ENCODE data around the gene YPEL1. TPM values are rescaled to one million over a fixed set of nuclear protein-coding genes. Genes with fewer than 3 reads are reported as not detected.

YPEL1 gene
- total and polyA plus RNA-seq, 2 of the 13 experiments (the other 11 are each of a cell fraction or from before 2014, with no cell fraction given), result 0.33 to 2.5 TPM

- TF ChIP-seq SSRP1 (CRISPR knock-in tag; IDR thresholded peaks at IDR 0.05) (no peak), ZNF616 (CRISPR knock-in tag; IDR thresholded peaks at IDR 0.05; ENCODE audit: low read depth) (no peak), ZNF121 (CRISPR knock-in tag; IDR thresholded peaks at IDR 0.05) (0 out of 2 replicates have a peak, but pooled peaks have one; percentile 10), FOXM1 (CRISPR knock-in tag; IDR thresholded peaks at IDR 0.05) (no peak), E2F5 (CRISPR knock-in tag; conservative IDR thresholded peaks at IDR 0.05) (no peak), ISX (CRISPR knock-in tag; conservative IDR thresholded peaks at IDR 0.05) (no peak), KIAA2018 (CRISPR knock-in tag; IDR thresholded peaks at IDR 0.05; ENCODE audit: borderline replicate concordance) (no peak), SOX6 (IDR thresholded peaks at IDR 0.05) (no peak), SOX6 (CRISPR knock-in tag; IDR thresholded peaks at IDR 0.05) (peak; percentile 85), ZNF800 (CRISPR knock-in tag; IDR thresholded peaks at IDR 0.05) (no peak), ZNF710 (CRISPR knock-in tag; IDR thresholded peaks at IDR 0.05; ENCODE audit: borderline replicate concordance) (peak; percentile 58; the same call in 1 of the 2 replicates)
- TF ChIP-seq, protein P1, sequence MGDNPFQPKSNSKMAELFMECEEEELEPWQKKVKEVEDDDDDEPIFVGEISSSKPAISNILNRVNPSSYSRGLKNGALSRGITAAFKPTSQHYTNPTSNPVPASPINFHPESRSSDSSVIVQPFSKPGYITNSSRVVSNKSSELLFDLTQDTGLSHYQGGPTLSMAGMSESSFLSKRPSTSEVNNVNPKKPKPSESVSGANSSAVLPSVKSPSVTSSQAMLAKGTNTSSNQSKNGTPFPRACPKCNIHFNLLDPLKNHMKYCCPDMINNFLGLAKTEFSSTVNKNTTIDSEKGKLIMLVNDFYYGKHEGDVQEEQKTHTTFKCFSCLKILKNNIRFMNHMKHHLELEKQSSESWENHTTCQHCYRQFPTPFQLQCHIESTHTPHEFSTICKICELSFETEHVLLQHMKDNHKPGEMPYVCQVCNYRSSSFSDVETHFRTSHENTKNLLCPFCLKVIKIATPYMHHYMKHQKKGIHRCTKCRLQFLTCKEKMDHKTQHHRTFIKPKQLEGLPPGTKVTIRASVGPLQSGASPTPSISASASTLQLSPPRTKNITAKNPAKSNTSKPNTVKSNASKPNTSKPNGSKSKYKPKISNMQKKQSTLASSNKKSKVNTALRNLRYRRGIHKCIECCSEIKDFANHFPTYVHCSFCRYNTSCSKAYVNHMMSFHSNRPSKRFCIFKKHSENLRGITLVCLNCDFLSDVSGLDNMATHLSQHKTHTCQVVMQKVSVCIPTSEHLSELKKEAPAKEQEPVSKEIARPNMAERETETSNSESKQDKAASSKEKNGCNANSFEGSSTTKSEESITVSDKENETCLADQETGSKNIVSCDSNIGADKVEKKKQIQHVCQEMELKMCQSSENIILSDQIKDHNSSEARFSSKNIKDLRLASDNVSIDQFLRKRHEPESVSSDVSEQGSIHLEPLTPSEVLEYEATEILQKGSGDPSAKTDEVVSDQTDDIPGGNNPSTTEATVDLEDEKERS (CRISPR knock-in tag; IDR thresholded peaks at IDR 0.05), result peak; percentile 86; the same call in 1 of the 2 replicates
Observed at GRCh38 chr22:21677606-21678443, 57.8 kb downstream of the YPEL1 start (continued).

All from HepG2 (cell line).